DND-41 (cell line): ENCODE results near the gene YEATS4.

Source experiments
- ATAC-seq: fragments of 200-7000 bp; cut with Tn5 transposase; 3 replicates; pipeline ENCODE4 v1.9.1; 2021; ENCODE audit warnings: low read depth; ENCODE audit not compliant: insufficient read depth
- DNase-seq: peaks from one replicate; pipeline ENCODE4 v3.0.0-alpha.2; 2020
- H2AFZ ChIP-seq: 2 replicates; pipeline ENCODE4 v1.6.0; 2012; ENCODE audit warnings: low read depth, low read length
- H3K27ac ChIP-seq: 2 replicates; pipeline ENCODE4 v1.5.1; 2012; ENCODE audit warnings: low read length, inconsistent platforms
- H3K27me3 ChIP-seq: fragments of 200-600 bp; sonication (generic); 2 replicates; pipeline ENCODE4 v1.6.0; 2012; ENCODE audit warnings: low read length, mild to moderate bottlenecking, inconsistent platforms; ENCODE audit not compliant: insufficient read depth, poor library complexity
- H3K36me3 ChIP-seq: 2 replicates; pipeline ENCODE4 v1.5.1; 2012; ENCODE audit warnings: low read length, inconsistent platforms; ENCODE audit not compliant: insufficient read depth
- H3K4me1 ChIP-seq: 2 replicates; pipeline ENCODE4 v1.5.1; 2012; ENCODE audit warnings: mild to moderate bottlenecking, low read length; ENCODE audit not compliant: insufficient read depth
- H3K4me2 ChIP-seq: 2 replicates; pipeline ENCODE4 v1.6.0; 2012; ENCODE audit warnings: mild to moderate bottlenecking, moderate library complexity, low read length, inconsistent platforms; ENCODE audit not compliant: insufficient read depth
- H3K4me3 ChIP-seq, 2 experiments: fragments of 200-600 bp in 1 of 2; shearing (Covaris generic) in 1 of 2; 2 replicates each; pipeline ENCODE4 v1.5.1; 2012 to 2016; ENCODE audit warnings: inconsistent platforms in 2 of 2, low read length in 2 of 2, mild to moderate bottlenecking in 2 of 2, low read depth in 1 of 2, moderate library complexity in 1 of 2
- H3K79me2 ChIP-seq: 2 replicates; pipeline ENCODE4 v1.6.0; 2012; ENCODE audit warnings: low read length, inconsistent platforms; ENCODE audit not compliant: insufficient read depth
- H3K9ac ChIP-seq: 2 replicates; pipeline ENCODE4 v1.6.0; 2012; ENCODE audit warnings: low read depth, mild to moderate bottlenecking, inconsistent platforms, low read length, moderate library complexity
- H3K9me3 ChIP-seq: 2 replicates; pipeline ENCODE4 v1.5.1; 2012; ENCODE audit warnings: low read length, moderate library complexity, mild to moderate bottlenecking, inconsistent platforms; ENCODE audit not compliant: insufficient read depth, severe bottlenecking
- H4K20me1 ChIP-seq: 2 replicates; pipeline ENCODE4 v1.6.0; 2012; ENCODE audit warnings: low read length; ENCODE audit not compliant: insufficient read depth
- CTCF ChIP-seq: IDR thresholded peaks from 2 replicates; pipeline ENCODE4 v1.5.1; 2012; ENCODE audit warnings: borderline replicate concordance, low read length, moderate library complexity, mild to moderate bottlenecking; ENCODE audit not compliant: poor library complexity, severe bottlenecking; ENCODE audit errors: extremely low read depth
- EZH2 ChIP-seq: IDR thresholded peaks from 3 replicates; pipeline ENCODE4 v1.6.1; 2012; ENCODE audit warnings: borderline replicate concordance, low read depth, mild to moderate bottlenecking, moderate library complexity, low read length, inconsistent platforms; ENCODE audit not compliant: severe bottlenecking

YEATS4 gene

GRCh38 chr12:69425417-69425816 is 65.9 kb downstream of the YEATS4 start:
- no peak overlapping the region for H3K4me2 ChIP-seq
- peak; percentile 69 for DNase-seq
- H4K20me1 ChIP-seq, result no peaks in the 10 kb centered on the region
- peak; percentile 96 for ATAC-seq
- no peak overlapping the region for H3K27ac ChIP-seq
- TF ChIP-seq EZH2, result no peak
- TF ChIP-seq CTCF, result no peak
- H2AFZ ChIP-seq, result no peak overlapping the region
- H3K4me3 ChIP-seq, result no peak overlapping the region
- H3K79me2 ChIP-seq, result no peaks in the 10 kb centered on the region
- H3K4me1 ChIP-seq, result peaks cover 10% of the 10 kb centered on the region
- H3K36me3 ChIP-seq, result 0 out of 2 replicates have a peak, but pooled peaks cover 6% of the 10 kb centered on the region
- H3K9me3 ChIP-seq, result no peaks in the 10 kb centered on the region
- H3K27me3 ChIP-seq, result no peaks in the 10 kb centered on the region
- no peak overlapping the region for H3K9ac ChIP-seq

- Histone ChIP-seq H3K27ac (no peak overlapping the region), H3K27me3 (no peaks in the 10 kb centered on the region), H3K4me1 (peaks cover 10% of the 10 kb centered on the region), H3K9ac (no peak overlapping the region), H3K4me2 (no peak overlapping the region), H3K9me3 (no peaks in the 10 kb centered on the region), H3K4me3 (no peak overlapping the region), H4K20me1 (no peaks in the 10 kb centered on the region), H2AFZ (no peak overlapping the region), H3K79me2 (no peaks in the 10 kb centered on the region), H3K36me3 (0 out of 2 replicates have a peak, but pooled peaks cover 6% of the 10 kb centered on the region)
- ATAC-seq, result no peak
- no peak for TF ChIP-seq CTCF
- TF ChIP-seq EZH2, result no peak
- DNase-seq, result no peak
These were observed 69.0 kb downstream of the YEATS4 start for GRCh38 chr12:69428351-69429073.

- Histone ChIP-seq H3K27ac (no peak overlapping the region), H3K9me3 (no peaks in the 10 kb centered on the region), H3K79me2 (no peaks in the 10 kb centered on the region), H4K20me1 (no peaks in the 10 kb centered on the region), H3K4me1 (no peaks in the 10 kb centered on the region), H3K36me3 (no peaks in the 10 kb centered on the region), H2AFZ (no peak overlapping the region), H3K9ac (no peak overlapping the region), H3K27me3 (no peaks in the 10 kb centered on the region), H3K4me3 (no peak overlapping the region), H3K4me2 (no peak overlapping the region)
- DNase-seq (no peak), ATAC-seq (no peak)
- no peak for TF ChIP-seq EZH2
- TF ChIP-seq CTCF, result no peak
These were observed 71.5 kb downstream of the YEATS4 start for GRCh38 chr12:69430942-69431590.
